GM12878 (cell line): Measurements from ENCODE around the gene KLKB1. TPM values are rescaled to one million over a fixed set of nuclear protein-coding genes. Genes with fewer than 3 reads are reported as not detected.

Source experiments
- ATAC-seq: fragments of 200-7000 bp; cut with Tn5 transposase; 3 replicates; pipeline ENCODE4 v1.9.1; 2020; ENCODE audit warnings: mild to moderate bottlenecking, moderate library complexity
- BruUV-seq: library from RNA; stranded (reverse); fragments of 400-500 nt; replicated peaks from 2 replicates; lab custom pipeline; 2021; lab: Mats Ljungman, UMichigan
- CTCF ChIA-PET: fragments of 300-600 bp; sonication (Branson Sonifier 250); formaldehyde crosslinking; extraction: SDS; loops from one replicate; lab custom pipeline; 2021; ENCODE audit warnings: inconsistent platforms; lab: Yijun Ruan, JAX
- POLR2A ChIA-PET: fragments of 350-600 bp; formaldehyde crosslinking; extraction: SDS; loops from one replicate; lab custom pipeline; 2021; ENCODE audit warnings: inconsistent platforms; lab: Charles Lee
- RAD21 ChIA-PET: fragments of 300-600 bp; sonication (Branson Sonifier 250); formaldehyde crosslinking; loops from one replicate; lab custom pipeline; 2023; ENCODE audit warnings: antibody characterized with exemption; ENCODE audit not compliant: unreplicated experiment; lab: Charles Lee
- SMC1A ChIA-PET: fragments of 300-600 bp; sonication (Branson Sonifier 250); formaldehyde crosslinking; loops from one replicate; lab custom pipeline; 2023; ENCODE audit not compliant: unreplicated experiment, uncharacterized antibody; lab: Charles Lee
- DNase-seq: peaks from one replicate; pipeline ENCODE4 v3.0.0-alpha.2; 2011; ENCODE audit warnings: low read depth, low spot score
- FAIRE-seq: peaks from 3 replicates; lab custom pipeline; 2011; peaks lifted over from hg19 to GRCh38; lab: Jason Lieb, UNC
- H2AFZ ChIP-seq: 2 replicates; pipeline ENCODE4 v1.6.0; 2011; ENCODE audit warnings: low read depth, low read length, control low read depth; ENCODE audit not compliant: control insufficient read depth
- H3K27ac ChIP-seq: 2 replicates; pipeline ENCODE4 v1.5.1; 2011; ENCODE audit warnings: control low read depth; ENCODE audit not compliant: control insufficient read depth, insufficient read depth
- H3K27me3 ChIP-seq, 2 experiments: replicated peaks in 1 of 2; 2 replicates each; pipeline versions ENCODE4 v1.6.0 to v1.6.1; 2011; ENCODE audit warnings: low read length in 1 of 2; ENCODE audit not compliant: control insufficient read depth in 2 of 2, insufficient read depth in 2 of 2
- H3K36me3 ChIP-seq, 2 experiments: 2 replicates each; pipeline ENCODE4 v1.5.1; 2011; ENCODE audit warnings: low read length in 1 of 2; ENCODE audit not compliant: control insufficient read depth in 2 of 2, insufficient read depth in 2 of 2
- H3K4me1 ChIP-seq: 2 replicates; pipeline ENCODE4 v1.6.1; 2011; ENCODE audit warnings: mild to moderate bottlenecking, low read length, moderate library complexity, mixed read lengths; ENCODE audit not compliant: control insufficient read depth, insufficient read depth
- H3K4me2 ChIP-seq: 2 replicates; pipeline ENCODE4 v1.6.0; 2011; ENCODE audit warnings: control low read depth; ENCODE audit not compliant: control insufficient read depth, insufficient read depth
- H3K4me3 ChIP-seq: fragments of 200-600 bp; sonication (generic); 2 replicates; pipeline ENCODE4 v1.5.1; 2016
- H3K79me2 ChIP-seq: 2 replicates; pipeline ENCODE4 v1.6.0; 2011; ENCODE audit warnings: low read length; ENCODE audit not compliant: control insufficient read depth, insufficient read depth
- H3K9ac ChIP-seq: 2 replicates; pipeline ENCODE4 v1.8.0; 2011; ENCODE audit warnings: low read length, control low read depth, mixed read lengths; ENCODE audit not compliant: control insufficient read depth, insufficient read depth
- H3K9me3 ChIP-seq: replicated peaks from 3 replicates; pipeline ENCODE4 v1.5.1; 2011; ENCODE audit warnings: mild to moderate bottlenecking, low read length; ENCODE audit not compliant: control insufficient read depth, insufficient read depth
- H4K20me1 ChIP-seq: 2 replicates; pipeline ENCODE4 v1.6.0; 2011; ENCODE audit not compliant: control insufficient read depth, insufficient read depth
- CHD2 ChIP-seq: IDR thresholded peaks from 2 replicates; pipeline ENCODE4 v1.6.1; 2011; ENCODE audit warnings: low read depth, low read length, improper control_type of control experiment, borderline replicate concordance
- ESRRA ChIP-seq: IDR thresholded peaks from 2 replicates; pipeline ENCODE4 v1.6.1; 2012; ENCODE audit warnings: mild to moderate bottlenecking, low read length, improper control_type of control experiment
- HDAC2 ChIP-seq: fragments of 200-600 bp; sonication (generic); IDR thresholded peaks from 2 replicates; pipeline ENCODE4 v1.6.1; 2017
- MAX ChIP-seq: IDR thresholded peaks from 2 replicates; pipeline ENCODE4 v1.6.1; 2012; ENCODE audit warnings: low read depth, low read length, improper control_type of control experiment
- MTA2 ChIP-seq: fragments of 450-650 bp; IDR thresholded peaks from 2 replicates; pipeline ENCODE4 v1.6.1; 2016; ENCODE audit warnings: low read depth, mild to moderate bottlenecking, moderate library complexity
- RAD51 ChIP-seq: fragments of 450-650 bp; IDR thresholded peaks from 2 replicates; pipeline ENCODE4 v1.6.1; 2016; ENCODE audit warnings: moderate library complexity, mild to moderate bottlenecking, inconsistent platforms
- RB1 ChIP-seq: fragments of 450-650 bp; formaldehyde crosslinking; IDR thresholded peaks from 2 replicates; pipeline ENCODE4 v1.6.1; 2017; ENCODE audit warnings: mild to moderate bottlenecking, borderline replicate concordance
- RUNX3 ChIP-seq: IDR thresholded peaks from 2 replicates; pipeline ENCODE4 v1.6.1; 2012; ENCODE audit warnings: low read length, inconsistent platforms
- SMARCA5 ChIP-seq: fragments of 450-650 bp; IDR thresholded peaks from 2 replicates; pipeline ENCODE4 v1.6.1; 2017; ENCODE audit warnings: mild to moderate bottlenecking
- SMC3 ChIP-seq: IDR thresholded peaks from 2 replicates; pipeline ENCODE4 v1.6.1; 2011; ENCODE audit warnings: low read length, improper control_type of control experiment, borderline replicate concordance
- WGBS: methylation state at CpG from one replicate; pipeline ENCODE4 v1.1.6; 2016; ENCODE audit warnings: low lambda C conversion rate; ENCODE audit not compliant: insufficient replicate concordance, insufficient coverage; ENCODE audit errors: missing lambda C conversion rate; 5-methylcytosine and 5-hydroxymethylcytosine counted together
- in situ Hi-C: fragments of 300-500 bp; cut with MboI; formaldehyde crosslinking; loops from 9 replicates; pipeline ENCODE4 v1.14.3; 2018; ENCODE audit warnings: mixed read lengths
- intact Hi-C: fragments of 100-400 bp; cut with micrococcal nuclease; formaldehyde crosslinking; loops from one replicate; pipeline ENCODE4 v1.14.2; 2022; ENCODE audit not compliant: unreplicated experiment
- polyA plus RNA-seq, 11 experiments: library from polyadenylated mRNA; depleted of rRNA in 4 of 11; unstranded in 6 of 11; stranded (reverse) in 5 of 11; fragments of >200 nt; fragmentation: Nextera tagmentation in 4 of 11; fragmentation: Illumina TruSeq in 1 of 11; extraction: Ambion mirVana in 4 of 11; extraction: Trizol in 1 of 11; gene quantifications; 1 replicate in 1 of 11; 2 replicates in 10 of 11; pipeline versions ENCODE4 v1.2.1 to v1.2.3, GENCODE V29; 2011 to 2016; ENCODE audit warnings: inconsistent platforms in 2 of 11, missing spikeins in 2 of 11, low read depth in 1 of 11
- total RNA-seq, 4 experiments: library from RNA; depleted of rRNA in 3 of 4; stranded (reverse); fragments of >200 nt in 3 of 4; fragmentation: Illumina TruSeq in 1 of 4; extraction: Trizol in 1 of 4; gene quantifications; 2 replicates each; pipeline versions ENCODE4 v1.2.1 to v1.2.3, GENCODE V29; 2013 to 2021
- TF ChIP-seq, protein P1 (sequence below): IDR thresholded peaks from 2 replicates; pipeline ENCODE4 v1.6.1; 2012; ENCODE audit warnings: low read depth, low read length, improper control_type of control experiment

The KLKB1 gene
- total and polyA plus RNA-seq, 10 of the 15 experiments (the other 5 are each of a cell fraction or from before 2014, with no cell fraction given) = 0.04 TPM; not detected in 9

- no peak for ATAC-seq
- H4K20me1 ChIP-seq = no peaks in the 10 kb centered on the region
- intact Hi-C loops (no loop called here), in situ Hi-C loops (no loop called here)
- H3K79me2 ChIP-seq = no peaks in the 10 kb centered on the region
- no peaks in the 10 kb centered on the region for H3K9me3 ChIP-seq
- SMC1A ChIA-PET = no interaction called here
- FAIRE-seq = no peak
- H3K36me3 ChIP-seq = no peaks in the 10 kb centered on the region
- no peaks in the 10 kb centered on the region; a peak in 1 of 4 replicates for H3K27me3 ChIP-seq
- TF ChIP-seq CHD2 (no peak), HDAC2 (no peak), MTA2 (no peak), SMARCA5 (no peak), ESRRA (no peak), MAX (no peak), SMC3 (no peak), RB1 (no peak), RUNX3 (no peak), RAD51 (no peak)
- TF ChIP-seq, protein P1, sequence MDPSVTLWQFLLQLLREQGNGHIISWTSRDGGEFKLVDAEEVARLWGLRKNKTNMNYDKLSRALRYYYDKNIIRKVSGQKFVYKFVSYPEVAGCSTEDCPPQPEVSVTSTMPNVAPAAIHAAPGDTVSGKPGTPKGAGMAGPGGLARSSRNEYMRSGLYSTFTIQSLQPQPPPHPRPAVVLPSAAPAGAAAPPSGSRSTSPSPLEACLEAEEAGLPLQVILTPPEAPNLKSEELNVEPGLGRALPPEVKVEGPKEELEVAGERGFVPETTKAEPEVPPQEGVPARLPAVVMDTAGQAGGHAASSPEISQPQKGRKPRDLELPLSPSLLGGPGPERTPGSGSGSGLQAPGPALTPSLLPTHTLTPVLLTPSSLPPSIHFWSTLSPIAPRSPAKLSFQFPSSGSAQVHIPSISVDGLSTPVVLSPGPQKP = no peak
- H3K4me2 ChIP-seq = no peak overlapping the region
- CTCF ChIA-PET = no interaction called here
- RAD21 ChIA-PET = no interaction called here
- no peaks in the 10 kb centered on the region for H3K4me1 ChIP-seq
- no peak overlapping the region for H3K27ac ChIP-seq
- no peak overlapping the region for H3K9ac ChIP-seq
- POLR2A ChIA-PET = no interaction called here
- no TSS peak for BruUV-seq
- DNase-seq = no peak
- H2AFZ ChIP-seq = no peak overlapping the region
- 53% methylated on average over 6 of the region's 6 CpGs for WGBS
- H3K4me3 ChIP-seq = no peak overlapping the region
Measured at GRCh38 chr4:186260117-186260503, 32.8 kb downstream of the KLKB1 start.
